ENCODE data around the gene LGALS4. TPM values are rescaled to one million over a fixed set of nuclear protein-coding genes. Genes with fewer than 3 reads are reported as not detected.

Gene LGALS4
- total and polyA plus RNA-seq, 9 of the 15 experiments (the other 6 are each of a cell fraction or from before 2014, with no cell fraction given): 0.08 to 1.1 (median 0.30) TPM; not detected in 3

DNA sequence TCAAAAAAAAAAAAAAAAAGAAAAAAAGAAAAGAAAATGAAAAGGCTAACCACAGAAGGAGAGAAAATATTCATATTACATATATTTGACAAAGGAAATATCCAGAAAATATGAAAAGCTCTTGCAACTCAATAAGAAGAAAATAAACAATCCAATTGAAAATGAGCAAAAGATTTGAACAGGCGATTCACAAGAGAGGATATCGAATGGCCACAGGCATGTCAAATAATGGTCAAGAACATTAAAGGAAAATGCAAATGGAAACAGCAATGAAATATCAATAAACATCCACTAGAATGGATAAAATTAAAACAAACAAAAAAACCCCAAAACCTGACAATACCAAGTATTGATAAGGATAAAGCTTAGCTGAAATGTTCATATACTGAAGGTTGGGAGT, 47.5 kb downstream of the LGALS4 start:
- in situ Hi-C loops (cut with MboI): no loop called here
- 86% methylated on average over 2 of the region's 2 CpGs for WGBS (ENCODE audit: insufficient coverage, low coverage, missing lambda C conversion rate)
- POLR2A ChIA-PET: no interaction called here
- Histone ChIP-seq H2AFZ (ENCODE audit: low read depth, low read length) (no peak overlapping the region), H3K9ac (ENCODE audit: insufficient read depth in 1 of 2, low read depth in 2 of 2, low read length in 2 of 2) (no peak overlapping the region), H3K4me2 (ENCODE audit: insufficient read depth, low read length) (no peak overlapping the region), H3K4me3 (no peak overlapping the region), H3K36me3 (ENCODE audit: control insufficient read depth, insufficient read depth, low read length) (no peaks in the 10 kb centered on the region), H3K4me1 (replicated peaks in 1 of 2; ENCODE audit: control insufficient read depth in 2 of 2, insufficient read depth in 2 of 2, low read length in 2 of 2) (peaks cover 0 to 8% of the 10 kb centered on the region in 2 experiments; a peak in 2 of 5 replicates), H3K27ac (ENCODE audit: extremely low read depth, low read depth, low read length) (no peak overlapping the region), H3K9me3 (replicated peaks; ENCODE audit: control insufficient read depth, insufficient read depth, low read depth, low read length) (no peaks in the 10 kb centered on the region), H3K9me1 (ENCODE audit: control insufficient read depth, insufficient read depth, low read length) (no peaks in the 10 kb centered on the region), H4K20me1 (replicated peaks; ENCODE audit: control insufficient read depth, insufficient read depth, low read length) (no peaks in the 10 kb centered on the region), H3K27me3 (ENCODE audit: control insufficient read depth in 2 of 2, insufficient read depth in 2 of 2, low read length in 2 of 2) (no peaks in the 10 kb centered on the region), H3K79me2 (ENCODE audit: control insufficient read depth, insufficient read depth, low read length) (no peaks in the 10 kb centered on the region)
- ATAC-seq (no peak), FAIRE-seq (no peak), DNase-seq (ENCODE audit: extremely low read depth in 1 of 4, low spot score in 3 of 4) (no peak)
- intact Hi-C loops (cut with micrococcal nuclease): no loop called here
- no peak for TF ChIP-seq ZNF253 (CRISPR knock-in tag; conservative IDR thresholded peaks at IDR 0.05)
- TF ChIP-seq, protein P1, sequence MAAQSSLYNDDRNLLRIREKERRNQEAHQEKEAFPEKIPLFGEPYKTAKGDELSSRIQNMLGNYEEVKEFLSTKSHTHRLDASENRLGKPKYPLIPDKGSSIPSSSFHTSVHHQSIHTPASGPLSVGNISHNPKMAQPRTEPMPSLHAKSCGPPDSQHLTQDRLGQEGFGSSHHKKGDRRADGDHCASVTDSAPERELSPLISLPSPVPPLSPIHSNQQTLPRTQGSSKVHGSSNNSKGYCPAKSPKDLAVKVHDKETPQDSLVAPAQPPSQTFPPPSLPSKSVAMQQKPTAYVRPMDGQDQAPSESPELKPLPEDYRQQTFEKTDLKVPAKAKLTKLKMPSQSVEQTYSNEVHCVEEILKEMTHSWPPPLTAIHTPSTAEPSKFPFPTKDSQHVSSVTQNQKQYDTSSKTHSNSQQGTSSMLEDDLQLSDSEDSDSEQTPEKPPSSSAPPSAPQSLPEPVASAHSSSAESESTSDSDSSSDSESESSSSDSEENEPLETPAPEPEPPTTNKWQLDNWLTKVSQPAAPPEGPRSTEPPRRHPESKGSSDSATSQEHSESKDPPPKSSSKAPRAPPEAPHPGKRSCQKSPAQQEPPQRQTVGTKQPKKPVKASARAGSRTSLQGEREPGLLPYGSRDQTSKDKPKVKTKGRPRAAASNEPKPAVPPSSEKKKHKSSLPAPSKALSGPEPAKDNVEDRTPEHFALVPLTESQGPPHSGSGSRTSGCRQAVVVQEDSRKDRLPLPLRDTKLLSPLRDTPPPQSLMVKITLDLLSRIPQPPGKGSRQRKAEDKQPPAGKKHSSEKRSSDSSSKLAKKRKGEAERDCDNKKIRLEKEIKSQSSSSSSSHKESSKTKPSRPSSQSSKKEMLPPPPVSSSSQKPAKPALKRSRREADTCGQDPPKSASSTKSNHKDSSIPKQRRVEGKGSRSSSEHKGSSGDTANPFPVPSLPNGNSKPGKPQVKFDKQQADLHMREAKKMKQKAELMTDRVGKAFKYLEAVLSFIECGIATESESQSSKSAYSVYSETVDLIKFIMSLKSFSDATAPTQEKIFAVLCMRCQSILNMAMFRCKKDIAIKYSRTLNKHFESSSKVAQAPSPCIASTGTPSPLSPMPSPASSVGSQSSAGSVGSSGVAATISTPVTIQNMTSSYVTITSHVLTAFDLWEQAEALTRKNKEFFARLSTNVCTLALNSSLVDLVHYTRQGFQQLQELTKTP (IDR thresholded peaks at IDR 0.05; ENCODE audit: low read depth in 1 of 2, partially characterized antibody in 2 of 2): peak in 1 of 2 experiments; percentile 99
- CTCF ChIA-PET (ENCODE audit: low intra/inter-chr PET ratio): no interaction called here
- no TSS peak for BruUV-seq (replicated peaks)
